Fibroblast of villous mesenchyme (primary cell): ENCODE measurements around the gene HOATZ. TPM values are rescaled to one million over a fixed set of nuclear protein-coding genes. Genes with fewer than 3 reads are reported as not detected.
A peak's percentile ranks its signal among the peaks of the same experiment; 100 is the strongest.

ENCODE experiments used
- DNase-seq: peaks from one replicate; pipeline ENCODE4 v3.0.0-alpha.2; 2010; ENCODE audit warnings: low read depth
- H3K4me3 ChIP-seq: 2 replicates; pipeline ENCODE4 v1.5.1; 2011; ENCODE audit warnings: low read depth, mild to moderate bottlenecking, low read length
- total RNA-seq: library from RNA; depleted of rRNA; stranded (reverse); fragments of >200 nt; gene quantifications from 2 replicates; pipeline ENCODE4 v1.2.3, GENCODE V29; 2012
- TF ChIP-seq, protein P1 (sequence below): IDR thresholded peaks from 2 replicates; pipeline ENCODE4 v1.5.1; 2012; ENCODE audit warnings: low read depth, mild to moderate bottlenecking, low read length; ENCODE audit not compliant: insufficient read depth

The HOATZ gene
- total RNA-seq, 1 donor = not detected

DNA sequence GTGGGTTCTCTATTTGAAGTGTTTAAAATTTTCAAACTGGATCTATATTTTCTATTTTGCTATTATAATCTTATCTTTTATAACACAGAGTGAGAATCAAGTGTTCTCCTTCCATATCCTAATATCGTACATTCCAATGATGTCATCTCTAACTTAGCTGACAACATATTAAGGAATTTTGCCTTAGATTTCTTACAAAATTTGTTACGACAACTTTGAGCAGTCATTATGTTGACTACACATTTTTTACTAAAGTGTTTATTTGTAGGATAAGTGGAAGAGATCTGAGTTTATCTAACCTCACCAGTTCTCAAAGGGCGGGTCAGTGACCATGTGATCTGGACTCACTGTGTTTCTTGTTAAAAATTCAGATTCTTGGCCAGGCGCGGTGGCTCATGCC, 15.1 kb upstream of the HOATZ start:
- TF ChIP-seq, protein P1, sequence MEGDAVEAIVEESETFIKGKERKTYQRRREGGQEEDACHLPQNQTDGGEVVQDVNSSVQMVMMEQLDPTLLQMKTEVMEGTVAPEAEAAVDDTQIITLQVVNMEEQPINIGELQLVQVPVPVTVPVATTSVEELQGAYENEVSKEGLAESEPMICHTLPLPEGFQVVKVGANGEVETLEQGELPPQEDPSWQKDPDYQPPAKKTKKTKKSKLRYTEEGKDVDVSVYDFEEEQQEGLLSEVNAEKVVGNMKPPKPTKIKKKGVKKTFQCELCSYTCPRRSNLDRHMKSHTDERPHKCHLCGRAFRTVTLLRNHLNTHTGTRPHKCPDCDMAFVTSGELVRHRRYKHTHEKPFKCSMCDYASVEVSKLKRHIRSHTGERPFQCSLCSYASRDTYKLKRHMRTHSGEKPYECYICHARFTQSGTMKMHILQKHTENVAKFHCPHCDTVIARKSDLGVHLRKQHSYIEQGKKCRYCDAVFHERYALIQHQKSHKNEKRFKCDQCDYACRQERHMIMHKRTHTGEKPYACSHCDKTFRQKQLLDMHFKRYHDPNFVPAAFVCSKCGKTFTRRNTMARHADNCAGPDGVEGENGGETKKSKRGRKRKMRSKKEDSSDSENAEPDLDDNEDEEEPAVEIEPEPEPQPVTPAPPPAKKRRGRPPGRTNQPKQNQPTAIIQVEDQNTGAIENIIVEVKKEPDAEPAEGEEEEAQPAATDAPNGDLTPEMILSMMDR = no peak
- DNase-seq = no peak
- no peak overlapping the region for H3K4me3 ChIP-seq

DNA sequence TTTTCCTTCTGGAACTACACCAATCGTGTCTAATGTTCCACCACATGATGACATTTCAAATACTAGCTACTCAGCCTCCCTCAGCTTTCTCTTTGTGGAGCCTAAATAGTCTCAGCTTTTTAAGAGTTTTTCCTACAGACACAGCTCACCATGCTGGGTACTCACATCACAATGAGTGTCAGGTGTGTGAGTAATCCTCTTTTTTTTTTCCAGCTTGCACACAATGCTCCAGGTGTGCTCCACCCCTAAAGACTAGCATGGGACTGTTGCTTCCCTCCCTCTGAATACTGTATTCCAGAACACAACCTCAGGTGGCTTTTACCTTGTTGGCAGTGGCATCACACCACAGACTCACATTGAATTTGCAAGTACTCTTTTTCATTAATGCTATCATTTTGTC, 14.1 kb upstream of the HOATZ start:
- no peak overlapping the region for H3K4me3 ChIP-seq
- TF ChIP-seq, protein P1 = no peak
- DNase-seq = no peak

DNA sequence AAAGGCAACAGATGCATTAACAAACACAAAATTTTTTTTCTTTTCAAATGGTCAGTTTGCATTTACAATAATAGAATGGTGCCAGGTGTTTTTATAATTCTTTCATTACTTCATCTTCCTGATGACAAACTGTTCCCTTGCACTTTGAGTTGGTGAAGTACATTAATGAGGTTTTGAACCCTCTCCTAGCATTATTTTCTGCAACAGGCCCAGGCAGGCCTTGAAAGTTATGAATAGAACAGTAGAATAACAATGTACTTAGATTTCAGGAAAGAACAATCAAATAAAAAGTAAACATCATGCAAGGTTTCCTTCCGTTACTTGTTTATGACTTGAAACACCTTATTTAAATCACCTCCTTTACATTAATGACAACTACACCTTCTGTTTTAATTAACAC, 12.0 kb upstream of the HOATZ start:
- DNase-seq = no peak
- TF ChIP-seq, protein P1 = no peak
- H3K4me3 ChIP-seq = no peak overlapping the region

DNA sequence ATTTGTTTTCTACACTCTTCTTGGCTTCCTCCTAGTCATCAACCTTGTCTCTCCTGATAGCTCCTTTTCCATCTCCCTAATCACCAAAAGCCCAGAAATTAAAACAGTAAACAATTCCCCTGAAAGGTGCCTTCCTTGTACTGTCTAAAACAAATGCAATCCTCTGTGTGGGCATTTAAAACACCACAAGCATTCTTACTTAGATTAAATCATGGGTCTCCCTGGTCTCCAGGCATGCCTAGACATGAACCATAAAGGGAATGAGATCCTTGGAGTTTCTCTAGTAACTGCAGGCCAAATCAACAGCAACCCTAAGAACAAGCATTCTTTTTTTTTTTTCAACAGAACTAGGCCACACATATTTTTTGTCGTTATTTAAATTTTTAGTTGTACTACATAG, 4.3 kb upstream of the HOATZ start:
- TF ChIP-seq, protein P1 = no peak
- no peak overlapping the region for H3K4me3 ChIP-seq
- no peak for DNase-seq

DNA sequence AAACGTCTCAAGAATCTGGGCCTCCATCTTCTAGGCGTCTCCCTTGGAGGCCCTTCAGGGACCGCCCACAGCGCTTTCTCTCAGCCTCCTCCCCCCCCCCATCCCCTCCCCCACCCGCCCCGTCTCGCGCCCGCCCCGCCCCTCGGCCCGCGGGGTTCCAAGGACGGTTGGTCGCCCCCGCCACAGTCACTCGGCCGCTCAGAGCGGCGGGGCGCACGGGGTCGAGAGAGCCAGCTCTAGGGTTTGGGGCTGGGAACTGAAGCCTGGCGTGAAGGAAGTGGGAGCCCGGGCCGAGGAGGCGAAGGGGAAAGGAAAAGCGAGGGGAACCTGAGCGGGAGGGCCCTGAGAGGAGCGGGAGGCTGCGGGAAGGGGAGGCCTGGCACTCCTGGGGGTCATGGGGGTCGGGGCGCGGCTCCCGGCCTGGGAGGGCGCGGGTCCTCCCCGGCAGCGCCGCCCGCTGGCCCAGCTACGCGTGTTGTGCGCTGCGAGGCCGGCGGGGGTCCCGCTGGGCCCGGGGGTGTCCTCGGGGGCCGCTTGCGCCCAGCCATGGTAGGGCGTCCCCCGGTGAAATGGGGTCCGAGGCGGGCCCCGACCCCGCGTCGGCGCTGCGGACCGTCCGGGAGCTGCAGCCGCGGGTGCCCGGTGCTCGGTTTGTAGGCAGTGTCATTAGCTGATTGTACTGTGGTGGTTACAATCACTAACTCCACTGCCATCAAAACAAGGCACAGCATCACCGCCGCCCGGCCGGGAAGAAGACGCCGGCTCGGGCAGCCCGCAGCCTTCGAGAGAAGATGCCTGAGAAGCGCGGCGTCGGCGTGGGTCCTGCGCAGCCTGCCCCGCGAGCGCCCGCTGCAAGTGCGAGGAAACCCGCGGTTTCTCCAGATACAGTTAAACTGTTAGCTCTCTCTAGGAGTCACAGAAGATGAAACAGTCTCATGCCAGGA, 2.0 kb upstream of the HOATZ start, which contains the start of gene BTG4:
Gene BTG4 (minus strand): TSS at position 91 of the 944 bp plus-strand sequence. CDS start 13,610 bp downstream, outside the sequence.
- peak within 1 kb of the TSS; percentile 50 for H3K4me3 ChIP-seq
- TF ChIP-seq, protein P1 = no peak
- no peak for DNase-seq

DNA sequence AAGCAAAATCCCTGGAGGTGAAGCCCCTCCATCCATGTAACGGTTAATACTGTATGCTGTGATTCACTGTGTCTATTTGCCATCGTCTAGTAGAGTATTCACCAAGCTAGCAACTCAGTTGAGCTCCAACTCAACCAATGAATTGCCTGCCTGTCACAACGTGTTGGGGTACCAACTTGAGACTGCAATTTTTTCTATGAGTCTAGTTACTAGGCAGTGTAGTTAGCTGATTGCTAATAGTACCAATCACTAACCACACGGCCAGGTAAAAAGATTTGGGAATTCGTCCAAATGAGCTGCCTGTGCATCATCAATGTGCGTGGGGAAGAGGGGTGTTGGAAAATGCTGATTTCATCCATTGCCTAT, 1.4 kb upstream of the HOATZ start:
- H3K4me3 ChIP-seq = no peak overlapping the region
- no peak for DNase-seq
- TF ChIP-seq, protein P1 = no peak

DNA sequence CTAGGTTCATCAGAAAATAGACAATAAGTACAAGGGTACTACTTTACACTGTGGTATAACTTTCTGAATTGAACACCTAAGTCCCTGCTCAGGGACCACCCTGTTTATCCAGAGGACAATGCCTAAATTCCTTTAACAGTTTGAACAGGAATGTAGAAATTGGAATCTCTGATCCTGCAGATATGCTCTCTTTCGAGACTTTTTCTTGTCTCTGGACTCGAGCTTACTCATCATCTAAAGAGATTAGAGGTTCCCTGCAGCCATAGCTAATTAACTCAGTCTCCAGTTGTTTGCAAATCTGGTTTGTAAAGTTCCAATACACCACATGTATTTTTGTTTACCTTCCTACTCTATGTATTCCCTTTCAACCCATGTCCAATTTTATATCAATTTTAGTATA, 1.0 kb downstream of the HOATZ start:
- no peak overlapping the region for H3K4me3 ChIP-seq
- DNase-seq = no peak
- TF ChIP-seq, protein P1 = no peak
